Activated CD4-positive, alpha-beta T cell treated with anti-CD3 and anti-CD28 coated beads, Interleukin-2, amount 10 ng/mL, durations not matched to agents 7 days and 5 days (primary cell): ENCODE results near the gene SLC35A2. TPM values are rescaled to one million over a fixed set of nuclear protein-coding genes. Genes with fewer than 3 reads are reported as not detected.

Source experiments
- CTCF ChIA-PET: fragments of 350-600 bp; sonication (Branson Sonifier 250); formaldehyde crosslinking; loops from one replicate; lab custom pipeline; 2021; ENCODE audit warnings: antibody characterized with exemption; lab: Charles Lee
- POLR2A ChIA-PET: fragments of 350-600 bp; sonication (Branson Sonifier 250); formaldehyde crosslinking; loops from one replicate; lab custom pipeline; 2021; ENCODE audit warnings: antibody characterized with exemption; lab: Charles Lee
- DNase-seq: peaks from one replicate; pipeline ENCODE4 v3.0.0-alpha.2; 2020
- H3K27ac Mint-ChIP-seq: one replicate; pipeline ENCODE4 v1.8.0; 2021; ENCODE audit warnings: mild to moderate bottlenecking, moderate library complexity, mixed read lengths
- H3K27me3 Mint-ChIP-seq: one replicate; pipeline ENCODE4 v1.8.0; 2021; ENCODE audit warnings: mixed read lengths
- H3K36me3 Mint-ChIP-seq: one replicate; pipeline ENCODE4 v1.8.0; 2021; ENCODE audit warnings: low read depth, mixed read lengths
- H3K4me1 Mint-ChIP-seq: one replicate; pipeline ENCODE4 v1.8.0; 2021; ENCODE audit warnings: mixed read lengths
- H3K4me3 Mint-ChIP-seq: one replicate; pipeline ENCODE4 v1.8.0; 2021; ENCODE audit warnings: mild to moderate bottlenecking, moderate library complexity, mixed read lengths
- H3K9me3 Mint-ChIP-seq: one replicate; pipeline ENCODE4 v1.8.0; 2021; ENCODE audit warnings: mixed read lengths
- total RNA-seq, 2 experiments: library from RNA; stranded (reverse); gene quantifications; one replicate each; pipeline ENCODE4 v1.2.3, GENCODE V29; 2021

Gene SLC35A2
- total RNA-seq, 2 experiments from 2014 or later = 14.0 to 16.8 TPM

- Mint-ChIP-seq H3K9me3 (no peaks in the 10 kb centered on the region), H3K27ac (no peak overlapping the region), H3K4me3 (no peak overlapping the region), H3K27me3 (no peaks in the 10 kb centered on the region), H3K36me3 (peaks cover 16% of the 10 kb centered on the region), H3K4me1 (peaks cover 32% of the 10 kb centered on the region)
- POLR2A ChIA-PET = no interaction called here
- DNase-seq = no peak
- CTCF ChIA-PET = no interaction called here
Observed at GRCh38 chrX:48908600-48908999, 2.8 kb downstream of the SLC35A2 start.

DNA sequence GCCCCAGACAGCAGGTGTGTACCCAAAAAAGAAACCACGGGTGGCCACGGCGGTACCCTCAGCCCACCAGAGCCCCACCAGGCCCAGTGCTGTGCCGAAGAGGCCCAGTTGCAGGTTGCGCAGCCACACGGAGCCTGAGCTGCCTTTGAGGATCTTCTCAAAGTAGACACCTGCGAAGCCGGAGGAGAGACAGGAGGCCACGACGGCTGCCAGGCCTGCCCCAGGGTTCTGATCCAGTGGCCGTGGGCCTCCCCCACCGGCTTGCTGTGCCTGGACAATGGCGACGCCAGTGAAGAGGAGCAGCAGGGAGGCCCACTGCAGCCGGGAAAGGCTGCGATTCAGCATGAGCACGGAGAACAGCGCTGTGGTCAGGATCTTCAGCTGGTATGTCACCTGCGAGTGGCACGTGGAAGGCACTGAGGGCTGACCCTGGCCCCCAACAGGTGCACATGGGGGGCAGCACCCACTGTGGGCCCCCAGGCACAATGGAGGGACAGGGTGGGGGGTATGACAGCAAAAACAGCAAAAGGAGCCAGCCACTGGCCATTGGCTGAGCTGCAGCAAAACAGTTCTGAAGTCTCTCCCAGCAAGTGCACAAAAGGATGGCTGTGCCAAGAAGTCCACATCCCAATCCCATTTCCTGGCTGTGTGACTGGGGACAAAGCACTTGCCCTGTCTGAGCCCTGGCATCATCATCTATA, 6.2 kb downstream of the SLC35A2 start:
- Mint-ChIP-seq H3K27ac (no peak overlapping the region), H3K4me3 (no peak overlapping the region)
- POLR2A ChIA-PET = no interaction called here

GRCh38 chrX:48904626-48905025, 6.8 kb downstream of the SLC35A2 start:
- H3K27me3 Mint-ChIP-seq = no peaks in the 10 kb centered on the region
- H3K36me3 Mint-ChIP-seq = peaks cover 15% of the 10 kb centered on the region
- no peaks in the 10 kb centered on the region for H3K4me1 Mint-ChIP-seq

More for the DNA sequence above, 6.2 kb downstream of the SLC35A2 start:
- CTCF ChIA-PET = interaction anchor here (1.0 kb wide), 1 partner anchor 41 kb away, joined by 3 read pairs; no protein-coding TSS in a partner anchor
- Mint-ChIP-seq H3K36me3 (peaks cover 13% of the 10 kb centered on the region), H3K4me1 (peaks cover 2% of the 10 kb centered on the region), H3K9me3 (no peaks in the 10 kb centered on the region), H3K27me3 (no peaks in the 10 kb centered on the region)
- no peak for DNase-seq

DNA sequence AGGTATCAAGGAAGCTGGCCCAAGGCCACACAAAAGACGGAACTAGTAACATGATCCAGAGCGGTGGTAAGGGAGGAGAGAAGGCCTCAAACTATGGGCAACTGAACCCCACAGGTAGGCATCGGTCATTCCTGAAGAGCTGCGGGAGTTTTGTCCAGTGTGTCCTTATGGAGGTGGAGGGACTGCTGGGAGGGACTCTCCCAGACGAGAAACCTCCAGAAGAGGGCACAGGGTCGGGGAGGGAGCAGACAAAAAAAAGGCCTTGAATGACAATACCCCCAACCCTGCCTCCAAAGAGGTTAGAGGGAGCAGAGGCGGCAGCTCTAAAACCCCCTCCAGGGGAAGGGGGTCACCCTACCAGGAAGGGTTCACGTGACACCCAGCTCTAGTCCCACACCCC, 7.3 kb downstream of the SLC35A2 start:
- POLR2A ChIA-PET = no interaction called here
- H3K36me3 Mint-ChIP-seq = peaks cover 18% of the 10 kb centered on the region

More at GRCh38 chrX:48904626-48905025, 6.8 kb downstream of the SLC35A2 start:
- Mint-ChIP-seq H3K4me3 (no peak overlapping the region), H3K27ac (no peak overlapping the region), H3K9me3 (no peaks in the 10 kb centered on the region)
- ChIA-PET POLR2A (no interaction called here), CTCF (interaction anchor here (1.1 kb wide), 1 partner anchor 12 kb away, joined by 4 read pairs; no protein-coding TSS in a partner anchor)
- DNase-seq = no peak

GRCh38 chrX:48903290-48903689, 8.2 kb downstream of the SLC35A2 start:
- POLR2A ChIA-PET = no interaction called here
- Mint-ChIP-seq H3K36me3 (peaks cover 18% of the 10 kb centered on the region), H3K9me3 (no peaks in the 10 kb centered on the region), H3K4me3 (no peak overlapping the region), H3K27ac (peak overlapping the region; percentile 5), H3K4me1 (no peaks in the 10 kb centered on the region), H3K27me3 (no peaks in the 10 kb centered on the region)
- no peak for DNase-seq
- CTCF ChIA-PET = interaction anchor here (1.1 kb wide), 1 partner anchor 11 kb away, joined by 4 read pairs; no protein-coding TSS in a partner anchor

More for the DNA sequence above, 7.3 kb downstream of the SLC35A2 start:
- no peaks in the 10 kb centered on the region for H3K4me1 Mint-ChIP-seq
- no peaks in the 10 kb centered on the region for H3K9me3 Mint-ChIP-seq
- CTCF ChIA-PET = interaction anchor here (1.1 kb wide), 1 partner anchor 12 kb away, joined by 4 read pairs; no protein-coding TSS in a partner anchor
- H3K27ac Mint-ChIP-seq = no peak overlapping the region
- H3K27me3 Mint-ChIP-seq = no peaks in the 10 kb centered on the region
- no peak overlapping the region for H3K4me3 Mint-ChIP-seq
- no peak for DNase-seq

DNA sequence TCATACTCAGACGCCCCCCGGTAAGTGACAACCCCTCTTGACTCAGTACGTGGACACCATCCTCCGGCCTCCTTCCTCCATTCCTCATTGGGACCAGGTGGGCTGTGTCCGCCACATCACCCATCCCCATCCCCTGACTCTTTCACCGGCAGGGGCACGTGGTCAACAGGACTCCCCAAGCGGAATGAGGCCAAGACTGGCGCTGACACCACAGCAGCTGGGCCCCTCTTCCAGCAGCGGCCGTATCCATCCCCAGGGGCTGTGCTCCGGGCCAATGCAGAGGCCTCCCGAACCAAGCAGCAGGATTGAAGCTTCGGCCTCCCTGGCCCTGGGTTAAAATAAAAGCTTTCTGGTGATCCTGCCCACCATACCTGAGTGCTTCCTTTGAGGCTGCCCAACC, 8.7 kb downstream of the SLC35A2 start:
- ChIA-PET POLR2A (no interaction called here), CTCF (no interaction called here)
- H3K9me3 Mint-ChIP-seq = no peaks in the 10 kb centered on the region
- DNase-seq = no peak
- H3K27me3 Mint-ChIP-seq = no peaks in the 10 kb centered on the region
- peaks cover 18% of the 10 kb centered on the region for H3K36me3 Mint-ChIP-seq
- no peak overlapping the region for H3K27ac Mint-ChIP-seq
- no peaks in the 10 kb centered on the region for H3K4me1 Mint-ChIP-seq
- H3K4me3 Mint-ChIP-seq = no peak overlapping the region

GRCh38 chrX:48902135-48902534, 9.3 kb downstream of the SLC35A2 start:
- H3K36me3 Mint-ChIP-seq = peaks cover 18% of the 10 kb centered on the region

GRCh38 chrX:48901069-48901468, 10.4 kb downstream of the SLC35A2 start:
- DNase-seq = no peak
- no peak overlapping the region for H3K4me3 Mint-ChIP-seq
- H3K4me1 Mint-ChIP-seq = peaks cover 9% of the 10 kb centered on the region
- H3K27ac Mint-ChIP-seq = no peak overlapping the region
- peaks cover 18% of the 10 kb centered on the region for H3K36me3 Mint-ChIP-seq
- ChIA-PET CTCF (no interaction called here), POLR2A (no interaction called here)
- no peaks in the 10 kb centered on the region for H3K27me3 Mint-ChIP-seq
- H3K9me3 Mint-ChIP-seq = no peaks in the 10 kb centered on the region

More at GRCh38 chrX:48902135-48902534, 9.3 kb downstream of the SLC35A2 start:
- Mint-ChIP-seq H3K27ac (peak overlapping the region; percentile 62), H3K4me1 (peaks cover 1% of the 10 kb centered on the region), H3K9me3 (no peaks in the 10 kb centered on the region), H3K27me3 (no peaks in the 10 kb centered on the region), H3K4me3 (no peak overlapping the region)
- ChIA-PET CTCF (no interaction called here), POLR2A (no interaction called here)
- DNase-seq = no peak

DNA sequence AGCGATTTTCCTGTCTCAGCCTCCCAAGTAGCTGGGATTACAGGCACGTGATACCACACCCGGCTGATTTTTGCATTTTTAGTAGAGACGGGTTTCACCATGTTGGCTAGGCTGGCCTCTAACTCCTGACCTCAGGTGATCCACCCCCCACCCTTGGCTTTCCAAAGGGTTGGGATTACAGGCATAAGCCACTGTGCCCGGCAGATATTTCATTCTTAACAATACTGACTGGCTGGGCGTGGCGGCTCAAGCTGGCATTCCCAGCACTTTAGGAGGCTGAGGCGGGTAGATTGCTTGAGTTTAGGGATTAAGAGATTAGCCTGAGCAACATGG, 12.4 kb downstream of the SLC35A2 start:
- Mint-ChIP-seq H3K9me3 (no peaks in the 10 kb centered on the region), H3K27me3 (no peaks in the 10 kb centered on the region), H3K36me3 (peaks cover 22% of the 10 kb centered on the region), H3K4me3 (peak overlapping the region; percentile 96), H3K4me1 (peaks cover 14% of the 10 kb centered on the region), H3K27ac (no peak overlapping the region)
- ChIA-PET POLR2A (no interaction called here), CTCF (interaction anchor here (1.1 kb wide), 1 partner anchor 47 kb away, joined by 4 read pairs; no protein-coding TSS in a partner anchor)
- DNase-seq = no peak

DNA sequence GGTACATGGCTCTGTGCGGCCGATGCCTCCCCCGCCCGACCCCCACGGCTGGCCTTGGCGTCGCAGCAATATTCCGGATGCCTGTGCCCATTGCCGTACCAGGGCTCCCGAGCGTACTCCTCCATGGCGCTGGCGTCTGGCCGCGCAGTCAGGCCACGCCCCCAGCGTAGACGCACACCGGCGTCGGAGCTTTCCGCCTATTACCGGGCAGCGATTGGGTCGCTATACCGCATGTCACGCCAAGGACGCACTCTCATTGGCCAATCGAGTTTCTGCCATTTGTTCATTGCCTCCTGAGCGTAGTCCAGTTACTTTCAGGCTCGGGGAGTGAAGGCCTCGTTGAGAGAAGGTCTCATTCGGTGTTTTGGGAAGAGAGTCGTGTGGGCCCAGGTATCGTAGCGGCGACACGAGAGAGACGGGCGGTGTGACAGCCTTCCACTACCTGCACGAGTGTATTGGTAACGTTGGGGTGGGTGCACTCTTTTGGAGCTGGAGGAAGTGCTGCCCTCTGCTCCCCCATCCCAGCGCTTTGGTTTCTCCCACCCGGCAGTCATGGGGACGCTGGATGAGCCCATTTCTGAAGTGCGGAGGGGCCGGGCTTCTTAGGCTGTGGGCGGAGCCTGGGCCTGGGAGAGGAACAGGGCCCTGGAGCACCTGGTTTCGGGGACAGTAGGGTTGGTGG, 13.7 kb downstream of the SLC35A2 start, which contains the start of the genes PQBP1 and TIMM17B:
Gene PQBP1, plus strand, starts transcription at position 306 of the 682 bp plus-strand sequence. CDS start 580 bp downstream, outside the sequence.
Gene TIMM17B, minus strand, starts transcription at position 144 of the 682 bp plus-strand sequence. Its CDS starts 19 bp downstream, at position 125.
- DNase-seq = peak; percentile 90
- Mint-ChIP-seq H3K27me3 (no peaks in the 10 kb centered on the region), H3K9me3 (no peaks in the 10 kb centered on the region), H3K4me3 (peak within 1 kb of the TSS; percentile 96), H3K27ac (peak within 1 kb of the TSS; percentile 100), H3K36me3 (peaks cover 17% of the 10 kb centered on the region), H3K4me1 (peaks cover 14% of the 10 kb centered on the region)
- ChIA-PET CTCF (interaction anchor here (1.4 kb wide), 1 partner anchor 51 kb away, joined by 3 read pairs; no protein-coding TSS in a partner anchor), POLR2A (interaction anchor here (1.0 to 1.7 kb wide), 4 partner anchors 14 to 249 kb away, joined by 3 to 6 read pairs (median 4); partner anchors contain the start of gene SLC35A2)

GRCh38 chrX:48897157-48897624, 14.3 kb downstream of the SLC35A2 start:
- Mint-ChIP-seq H3K9me3 (no peaks in the 10 kb centered on the region), H3K27ac (peak overlapping the region; percentile 100), H3K4me3 (peak overlapping the region; percentile 96), H3K4me1 (peaks cover 14% of the 10 kb centered on the region), H3K27me3 (no peaks in the 10 kb centered on the region), H3K36me3 (peaks cover 15% of the 10 kb centered on the region)
- ChIA-PET POLR2A (interaction anchor here (1.0 to 1.7 kb wide), 4 partner anchors 14 to 248 kb away, joined by 3 to 6 read pairs (median 4); partner anchors contain the start of gene SLC35A2), CTCF (interaction anchor here (1.4 kb wide), 1 partner anchor 51 kb away, joined by 3 read pairs; no protein-coding TSS in a partner anchor)
- peak; percentile 64 for DNase-seq

DNA sequence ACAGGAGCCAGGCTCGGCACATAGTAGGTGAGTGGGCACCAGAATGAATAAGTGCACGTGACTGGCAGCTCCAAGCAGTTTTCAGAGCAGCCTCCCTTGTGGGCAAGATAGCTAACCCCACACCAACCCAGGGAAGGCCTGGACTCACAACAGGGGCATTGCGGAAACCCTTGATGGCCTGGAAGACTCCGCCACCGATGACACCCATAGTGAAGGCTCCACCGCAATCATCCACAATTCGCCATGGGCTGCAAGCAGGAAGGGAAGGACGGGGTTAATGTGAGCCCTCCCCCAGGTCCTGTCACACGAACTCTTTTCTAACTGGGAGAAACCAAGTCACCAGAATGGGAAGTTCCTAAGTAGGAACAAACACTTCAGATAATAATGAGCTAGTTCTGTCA, 14.8 kb downstream of the SLC35A2 start:
- POLR2A ChIA-PET = no interaction called here
- Mint-ChIP-seq H3K9me3 (no peaks in the 10 kb centered on the region), H3K27ac (peak overlapping the region; percentile 100), H3K36me3 (peaks cover 11% of the 10 kb centered on the region), H3K27me3 (no peaks in the 10 kb centered on the region), H3K4me1 (peaks cover 19% of the 10 kb centered on the region), H3K4me3 (peak overlapping the region; percentile 96)
- CTCF ChIA-PET = no interaction called here
- no peak for DNase-seq
